CD4-positive, alpha-beta T cell treated with Interleukin-15 for 1 hour (primary cell): ENCODE results near the gene TUBB1.
"Not testable (repeated sequence)": the region's sequence is repeated elsewhere in the genome, so short reads cannot be mapped to it uniquely, and the experiment has no call there.

Source experiments
- DNase-seq: peaks from one replicate; pipeline ENCODE4 v3.0.0-alpha.2; 2020

TUBB1 gene

DNA sequence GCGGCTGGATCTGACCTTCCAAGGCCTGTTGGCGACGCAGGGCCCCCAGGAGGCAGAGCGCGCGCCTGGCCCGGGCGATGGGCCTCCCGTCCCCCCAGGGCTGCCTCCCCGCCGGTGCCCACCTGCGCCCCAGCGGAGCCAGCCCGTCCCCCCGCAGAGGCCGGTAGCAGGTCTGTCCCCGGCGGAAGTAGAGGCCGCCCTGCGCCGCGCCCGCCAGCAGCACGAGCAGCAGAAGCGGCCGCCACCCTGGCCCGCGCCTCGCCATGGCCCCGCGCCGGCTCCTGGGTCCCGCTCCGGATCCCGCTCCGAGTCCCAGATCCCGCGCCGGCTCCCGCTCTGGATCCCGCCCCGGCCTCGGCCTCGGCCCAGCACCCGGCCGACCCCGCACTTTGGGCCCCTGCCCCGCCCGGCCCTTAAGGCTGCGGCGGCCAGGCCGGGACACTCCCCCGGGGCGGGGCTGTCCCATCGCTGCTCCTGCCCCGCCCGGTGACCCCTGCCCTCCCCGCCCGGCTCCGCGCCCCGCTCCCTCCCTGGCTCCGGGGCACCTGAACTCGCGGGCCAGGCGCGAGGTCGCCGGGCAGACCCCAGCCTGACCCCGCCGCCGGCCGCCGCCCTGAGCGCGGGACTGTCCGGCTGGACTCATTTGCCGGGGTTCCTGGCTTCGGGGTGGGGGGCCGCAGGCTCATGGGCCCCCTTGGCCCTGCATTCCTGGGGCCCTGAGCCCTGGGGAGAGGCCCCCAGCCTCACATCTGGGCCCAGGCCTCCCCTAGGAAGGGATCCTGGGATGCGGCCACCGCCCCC, 12.2 kb upstream of the TUBB1 start, which contains the start of gene CTSZ:
TSS of gene CTSZ (minus strand) at position 391 of the 801 bp plus-strand sequence. CDS start at position 265, 126 bp downstream.
- DNase-seq, result peak; percentile 62

- peak; percentile 83 for DNase-seq
These were observed 11.3 kb upstream of the TUBB1 start for GRCh38 chr20:59007665-59008511.

DNA sequence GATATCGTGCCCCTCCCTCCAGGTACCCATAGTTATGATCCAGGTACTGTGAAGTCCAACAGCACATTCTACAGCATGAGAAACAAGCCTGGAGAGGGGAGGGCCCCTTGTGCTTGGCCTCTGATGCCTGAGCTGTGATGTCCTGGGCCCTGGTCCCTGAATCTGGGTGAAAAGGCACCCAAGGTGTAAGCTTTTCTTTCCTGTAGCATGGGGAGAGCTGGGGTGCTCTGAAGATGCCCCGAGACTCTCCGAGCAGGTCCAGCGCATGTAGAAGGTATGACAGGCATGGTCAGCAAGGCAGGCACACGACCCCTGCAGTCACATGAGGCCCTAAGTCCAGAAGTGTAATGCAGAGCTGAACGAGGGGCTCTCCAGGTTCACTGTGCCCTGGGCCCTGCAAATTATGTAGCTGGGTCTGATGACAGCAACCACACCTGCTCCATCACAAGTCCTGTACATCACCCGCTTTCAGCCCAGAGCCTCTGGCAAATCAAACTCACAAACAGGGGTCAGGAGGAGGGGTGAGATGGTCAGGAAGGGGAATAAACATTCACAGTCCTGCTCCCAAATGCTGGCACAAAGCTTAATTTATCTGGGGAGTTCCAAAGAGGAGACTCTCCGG, 10.4 kb upstream of the TUBB1 start:
- DNase-seq, result no peak

- no peak for DNase-seq
These were observed 8.8 kb upstream of the TUBB1 start for GRCh38 chr20:59010321-59010994.

GRCh38 chr20:59010995-59011873, 8.0 kb upstream of the TUBB1 start:
- DNase-seq, result no peak

GRCh38 chr20:59011874-59012157, 7.4 kb upstream of the TUBB1 start:
- DNase-seq, result not testable (repeated sequence)

DNA sequence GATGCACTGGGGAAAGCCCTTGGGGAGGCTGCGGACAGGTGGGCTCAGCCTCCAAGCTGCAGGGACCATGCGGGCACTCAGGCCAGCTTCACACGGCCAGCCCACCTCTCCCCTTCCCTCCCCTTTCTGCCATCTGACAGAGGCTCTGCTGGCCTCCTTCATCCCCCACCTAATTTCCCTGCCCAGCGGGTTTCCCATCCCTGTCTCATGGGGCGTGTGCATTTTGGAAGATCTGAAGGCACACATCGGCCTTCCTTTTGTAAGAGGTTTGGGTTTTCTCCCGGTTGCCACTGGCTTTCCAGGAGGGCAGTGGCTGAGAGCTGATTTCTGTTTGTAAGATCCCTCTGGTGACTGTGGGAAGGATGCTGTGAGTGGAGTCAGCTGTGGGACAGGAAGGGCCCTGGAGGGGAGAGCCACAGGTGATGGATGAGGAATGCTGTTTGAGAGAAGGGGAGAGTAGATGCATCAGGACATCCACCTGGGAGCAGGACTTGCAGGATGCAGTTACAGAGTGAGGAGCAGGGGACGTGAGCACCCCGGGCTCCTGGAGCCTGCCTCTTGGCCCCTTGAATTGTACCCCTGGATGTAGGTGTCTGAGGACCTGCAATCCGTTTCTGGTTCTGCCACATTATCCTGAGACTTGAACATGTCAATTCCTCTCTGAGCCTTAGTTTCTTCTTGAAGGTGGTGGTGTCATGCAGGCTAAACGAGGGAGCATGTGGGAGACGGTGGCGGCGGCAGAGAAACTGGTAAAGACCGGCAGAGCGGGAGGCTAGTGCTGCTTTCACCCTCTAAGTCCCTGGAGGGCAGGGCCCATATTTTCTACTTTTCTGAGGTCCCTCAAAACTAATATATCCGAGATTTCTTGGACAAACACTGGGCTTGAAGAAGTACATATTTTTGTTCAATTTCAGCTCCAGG, 5.9 kb upstream of the TUBB1 start:
- DNase-seq, result no peak

DNA sequence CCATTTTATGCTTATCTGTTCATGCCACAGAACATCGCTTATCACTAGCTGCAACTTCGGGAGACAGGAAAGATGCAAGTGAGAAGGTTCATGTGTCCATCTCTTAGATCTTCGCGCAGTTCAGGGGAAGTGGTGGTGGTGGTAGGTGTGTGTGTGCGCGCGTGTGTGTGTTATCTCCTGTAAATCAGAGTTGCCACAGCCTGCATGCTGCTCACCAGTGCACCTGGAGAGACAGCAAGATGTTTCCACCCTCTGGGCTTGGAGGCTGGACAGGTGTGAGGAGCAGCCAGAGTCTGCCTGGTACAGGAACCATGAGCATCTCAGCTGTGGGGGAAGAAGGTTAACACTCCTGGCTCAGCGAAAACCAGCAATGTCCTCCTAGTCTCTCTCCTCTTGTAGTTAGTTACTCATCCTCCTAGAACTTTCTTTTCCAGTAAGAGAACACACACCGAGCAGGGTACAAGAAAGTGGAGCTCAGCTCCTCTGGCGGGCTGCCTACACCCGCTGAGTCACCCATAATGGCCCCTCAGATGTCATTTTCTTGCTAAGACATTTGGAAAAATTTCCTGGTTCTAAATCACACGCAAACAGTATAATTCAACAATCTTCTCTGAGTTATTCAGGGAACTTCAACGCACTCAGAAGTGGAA, 5.1 kb upstream of the TUBB1 start:
- DNase-seq, result no peak

DNA sequence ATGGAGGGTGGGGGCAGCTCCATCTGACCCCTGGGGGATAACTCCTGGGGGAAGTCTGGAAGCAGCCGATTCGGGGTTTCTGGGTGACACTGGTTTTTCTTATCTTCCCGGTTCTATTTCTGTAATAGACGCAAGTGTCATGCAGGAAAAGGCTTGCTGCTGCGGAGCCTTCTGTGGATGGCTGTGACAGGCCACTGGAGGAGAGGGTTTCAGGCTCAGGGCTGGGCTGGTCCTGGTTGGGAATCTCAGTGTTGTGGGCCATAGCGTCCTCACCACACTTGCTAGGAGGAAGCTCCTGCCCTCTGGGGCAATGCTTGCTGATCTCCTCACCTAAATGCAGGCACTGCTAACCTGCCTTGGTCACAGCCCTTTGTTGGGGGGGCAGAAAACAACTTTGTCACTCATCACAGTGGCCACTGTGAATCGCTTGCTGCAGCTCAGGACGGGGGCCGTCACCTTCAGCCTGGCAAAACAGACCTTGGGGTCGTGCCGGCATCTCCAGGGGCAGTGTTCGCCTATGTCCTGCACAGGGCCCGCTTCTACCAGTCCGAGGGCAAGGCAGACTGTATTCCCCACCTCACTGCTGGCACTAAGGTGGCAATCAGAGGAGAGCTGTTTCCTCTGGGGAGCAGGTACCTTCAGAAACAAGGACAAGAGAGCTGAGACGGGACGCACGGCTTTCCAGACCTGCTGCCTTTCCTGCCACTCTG, 4.4 kb upstream of the TUBB1 start:
- DNase-seq, result no peak

DNA sequence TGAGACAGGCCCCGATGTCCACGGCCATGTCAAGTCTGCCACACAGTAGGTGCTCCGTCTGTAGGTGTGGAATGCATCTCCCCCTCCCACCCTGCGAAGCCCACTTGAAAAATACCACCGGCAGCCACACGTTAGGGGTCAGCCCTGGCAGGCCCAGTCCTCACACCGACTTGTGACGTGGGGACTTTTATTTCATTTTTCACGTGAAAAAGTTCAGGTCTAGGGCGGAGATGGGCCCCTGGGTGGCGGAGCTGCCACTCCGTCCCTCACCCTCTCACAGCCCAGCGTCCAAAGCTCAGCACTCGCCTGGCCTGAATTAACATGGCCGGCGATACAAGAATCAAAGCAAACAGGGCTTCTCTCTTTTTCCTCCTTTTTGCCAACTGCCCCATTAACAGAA, 3.8 kb upstream of the TUBB1 start:
- no peak for DNase-seq

DNA sequence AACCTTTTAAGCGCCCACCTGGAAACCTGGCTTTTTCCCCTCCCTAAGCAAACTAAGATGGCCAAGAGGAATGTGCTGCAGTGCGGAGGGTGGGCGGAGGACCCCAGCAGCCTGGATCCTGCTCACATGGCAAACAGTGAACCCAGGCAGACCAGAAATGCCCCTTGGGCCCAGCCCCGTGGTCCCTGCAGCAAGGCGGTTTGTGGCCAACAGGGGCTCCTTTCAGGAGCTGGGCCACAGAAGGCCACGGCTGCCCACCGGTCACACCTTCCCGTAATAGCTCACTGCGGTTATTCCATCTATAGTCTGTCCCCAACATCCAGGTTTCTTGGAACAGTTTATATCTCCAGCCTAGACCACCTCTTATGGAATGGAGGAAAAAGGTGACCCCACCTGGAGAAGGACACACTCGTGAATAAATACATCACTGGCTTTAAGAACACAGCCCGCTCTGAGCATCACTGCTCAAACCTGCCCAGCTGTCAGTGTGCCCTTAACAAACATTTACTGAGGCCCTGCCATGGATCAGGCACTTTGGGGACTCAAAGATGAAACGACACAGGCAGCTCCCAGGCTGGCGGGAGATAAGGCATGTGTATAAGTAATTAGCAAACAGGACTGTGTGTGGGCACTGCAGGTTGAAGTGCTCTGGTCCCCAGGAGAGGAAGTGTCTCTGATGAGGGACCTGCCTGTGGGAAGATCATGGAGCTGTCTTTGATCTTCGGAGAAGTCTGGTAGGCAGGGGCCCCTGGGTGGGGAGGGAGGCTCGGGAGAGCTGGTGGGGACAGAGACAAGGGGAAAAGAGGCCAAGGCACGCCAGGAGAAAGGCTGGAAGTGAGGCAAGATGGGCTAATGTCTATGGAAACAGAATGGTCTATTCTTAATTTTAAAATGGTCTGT, 3.2 kb upstream of the TUBB1 start:
- DNase-seq, result no peak

- DNase-seq, result no peak
These were observed 2.3 kb upstream of the TUBB1 start for GRCh38 chr20:59016795-59017492.

DNA sequence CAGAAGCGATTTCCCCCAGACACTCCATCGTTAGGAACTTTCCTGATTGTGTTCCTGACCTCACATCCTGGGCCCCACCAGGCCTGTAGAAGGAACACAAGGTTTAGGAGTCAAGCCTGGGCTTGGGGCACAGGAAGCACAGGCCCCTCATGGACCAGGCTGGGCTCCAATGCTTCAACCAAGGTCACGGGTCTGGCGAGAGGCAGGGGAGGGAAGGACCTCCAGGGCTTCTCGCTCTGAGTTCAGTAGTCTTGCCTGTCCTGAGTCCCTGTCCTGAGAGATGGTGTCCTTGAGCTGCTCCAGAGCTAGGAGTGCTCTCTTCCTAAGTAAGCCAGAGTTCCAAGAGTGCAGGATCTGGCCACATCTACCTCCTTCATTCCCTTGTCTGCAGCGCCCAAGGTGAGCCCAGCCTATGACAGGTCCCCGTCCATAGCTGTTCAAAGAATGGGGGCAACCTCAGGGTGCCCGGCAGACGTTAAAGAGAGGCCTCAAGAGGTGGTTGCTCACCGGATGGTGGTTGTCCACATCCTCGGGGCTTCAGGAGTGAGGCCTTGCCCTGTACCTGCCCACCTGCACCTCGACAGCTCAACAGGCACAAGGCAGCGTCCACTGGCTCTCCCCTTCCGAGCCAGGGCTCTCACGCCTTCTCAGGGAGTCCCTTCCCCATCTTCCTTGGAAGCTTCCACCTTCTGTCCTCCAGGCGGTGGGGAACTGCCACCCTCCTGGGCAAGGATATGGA, 1.6 kb upstream of the TUBB1 start:
- no peak for DNase-seq

DNA sequence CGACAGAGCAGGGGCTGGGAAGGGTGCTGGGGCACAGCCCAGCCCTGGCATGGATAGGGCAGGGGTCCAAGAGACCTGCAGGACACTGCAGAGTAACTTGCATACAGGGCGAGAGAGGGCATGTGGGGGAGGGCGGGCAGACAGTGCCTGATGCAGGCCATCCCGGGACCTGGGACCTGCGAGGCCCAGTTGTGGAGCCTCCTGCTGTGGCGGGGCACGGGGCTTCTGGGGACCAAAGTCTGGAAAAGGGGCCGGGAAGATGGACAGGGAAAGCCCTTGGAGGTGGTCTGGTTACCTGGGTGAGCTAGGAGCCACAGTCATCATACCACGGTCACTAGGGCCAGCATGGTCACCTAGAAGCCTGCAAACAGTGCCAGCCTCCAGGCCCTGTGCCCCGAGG, 412 bp upstream of the TUBB1 start:
- no peak for DNase-seq

DNA sequence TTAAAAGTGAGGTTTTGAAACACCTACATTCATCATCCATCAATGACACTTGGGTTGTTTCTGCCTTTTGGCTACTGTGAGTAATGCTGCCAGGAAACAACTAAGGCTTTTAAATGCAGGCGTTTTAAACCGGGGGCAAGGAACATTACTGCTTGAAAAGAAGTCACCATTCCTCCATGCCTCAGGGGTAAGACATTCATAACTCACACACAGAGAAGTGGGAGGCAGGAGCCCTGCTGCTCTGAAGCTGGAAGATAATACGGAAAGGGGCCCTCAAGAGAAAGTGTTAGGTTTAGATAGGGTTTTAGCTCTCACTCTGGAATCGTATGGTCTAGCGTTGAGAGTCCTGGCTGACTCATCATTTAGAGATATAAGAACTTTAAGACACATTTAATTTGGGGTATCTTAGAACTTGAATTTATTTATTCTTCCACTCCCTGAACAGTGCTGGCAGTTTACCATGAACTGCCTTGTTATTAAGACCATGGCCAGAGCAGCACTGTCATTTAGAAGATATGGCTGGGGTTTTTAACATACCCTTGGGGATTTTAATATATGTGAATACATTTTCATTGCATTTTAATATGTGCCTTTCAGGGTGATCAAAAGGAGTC, 1.8 kb downstream of the TUBB1 start:
- no peak for DNase-seq

DNA sequence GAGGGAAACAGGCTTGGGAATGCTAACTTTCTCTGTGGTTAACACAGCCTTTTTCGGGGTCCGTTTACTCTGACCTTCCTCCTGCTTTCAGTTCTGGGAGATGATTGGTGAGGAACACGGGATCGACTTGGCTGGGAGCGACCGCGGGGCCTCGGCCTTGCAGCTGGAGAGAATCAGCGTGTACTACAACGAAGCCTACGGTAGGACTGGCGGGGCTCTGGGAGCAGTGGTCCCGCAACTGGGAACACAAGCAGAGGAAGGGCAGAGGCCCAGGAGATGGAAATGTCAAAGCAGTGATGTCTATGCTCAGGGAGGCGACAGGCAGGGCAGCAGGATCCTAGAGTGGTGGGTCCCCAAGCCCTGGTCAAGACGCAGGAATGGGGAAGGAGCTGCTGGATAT, 3.5 kb downstream of the TUBB1 start:
- DNase-seq, result no peak

DNA sequence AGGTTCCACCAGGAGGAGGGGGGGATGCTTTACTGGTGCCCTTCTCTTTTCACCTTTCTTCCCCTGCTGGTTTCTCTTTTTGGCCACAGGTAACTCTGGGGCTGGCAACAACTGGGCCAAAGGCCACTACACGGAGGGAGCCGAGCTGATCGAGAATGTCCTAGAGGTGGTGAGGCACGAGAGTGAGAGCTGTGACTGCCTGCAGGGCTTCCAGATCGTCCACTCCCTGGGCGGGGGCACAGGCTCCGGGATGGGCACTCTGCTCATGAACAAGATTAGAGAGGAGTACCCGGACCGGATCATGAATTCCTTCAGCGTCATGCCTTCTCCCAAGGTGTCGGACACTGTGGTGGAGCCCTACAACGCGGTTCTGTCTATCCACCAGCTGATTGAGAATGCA, 4.4 kb downstream of the TUBB1 start:
- no peak for DNase-seq
